Upper lobe of left lung (tissue), 6 donors: ENCODE data around the gene APOBEC3G. TPM values are rescaled to one million over a fixed set of nuclear protein-coding genes. Genes with fewer than 3 reads are reported as not detected.
"Not testable (repeated sequence)": the region's sequence is repeated elsewhere in the genome, so short reads cannot be mapped to it uniquely, and the experiment has no call there.

Experiments
- ATAC-seq, 2 donors: fragments of 200-7000 bp; cut with Tn5 transposase; one replicate each; pipeline ENCODE4 v1.9.1; 2022; ENCODE audit warnings: mild to moderate bottlenecking in 2 of 2, moderate library complexity in 2 of 2; ENCODE audit not compliant: low FRiP score in 2 of 2
- DNase-seq, 2 donors: peaks; one replicate each; pipeline ENCODE4 v3.0.0-alpha.2; 2019 to 2020
- H3K27ac ChIP-seq, 4 donors: fragments of 200-600 bp; sonication (generic); one replicate each; pipeline ENCODE4 v1.5.1; 2016 to 2019
- H3K27me3 ChIP-seq, 4 donors: fragments of 200-600 bp; sonication (generic); one replicate each; pipeline ENCODE4 v1.5.1; 2017 to 2019
- H3K36me3 ChIP-seq, 4 donors: fragments of 200-600 bp; sonication (generic); one replicate each; pipeline ENCODE4 v1.5.1; 2016 to 2019
- H3K4me1 ChIP-seq, 4 donors: fragments of 200-600 bp; sonication (generic); one replicate each; pipeline ENCODE4 v1.5.1; 2018 to 2019
- H3K4me3 ChIP-seq, 4 donors: fragments of 200-600 bp; sonication (generic); one replicate each; pipeline ENCODE4 v1.5.1; 2017 to 2019; ENCODE audit warnings: mild to moderate bottlenecking in 2 of 4, moderate library complexity in 1 of 4
- H3K9me3 ChIP-seq, 4 donors: fragments of 200-600 bp; sonication (generic); one replicate each; pipeline ENCODE4 v1.5.1; 2018 to 2019
- CTCF ChIP-seq, 6 experiments: fragments of 450-650 bp in 4 of 6; fragments of 200-600 bp in 2 of 6; sonication (generic) in 2 of 6; IDR thresholded peaks; one replicate each; pipeline ENCODE4 v1.5.1; 2016 to 2019; ENCODE audit warnings: antibody characterized with exemption in 6 of 6
- EP300 ChIP-seq, 4 donors: sonication (generic); formaldehyde crosslinking; IDR thresholded peaks; one replicate each; pipeline ENCODE4 v1.5.1; 2017; ENCODE audit warnings: antibody characterized with exemption in 4 of 4, control low read depth in 2 of 4
- POLR2A ChIP-seq, 4 donors: fragments of 450-650 bp; IDR thresholded peaks; one replicate each; pipeline ENCODE4 v1.5.1; 2016 to 2017; ENCODE audit warnings: antibody characterized with exemption in 4 of 4, mild to moderate bottlenecking in 2 of 4
- POLR2AphosphoS5 ChIP-seq, 2 donors: sonication (generic); formaldehyde crosslinking; IDR thresholded peaks; one replicate each; pipeline ENCODE4 v1.5.1; 2017; ENCODE audit warnings: antibody characterized with exemption in 2 of 2
- WGBS, 2 donors: methylation state at CpG; one replicate each; pipeline ENCODE4 v1.1.5; 2017 to 2018; 5-methylcytosine and 5-hydroxymethylcytosine counted together
- total RNA-seq, 6 donors: library from RNA; depleted of rRNA in 4 of 6; stranded (reverse); fragments of >200 nt in 4 of 6; gene quantifications; one replicate each; pipeline versions ENCODE4 v1.1.0 to v1.2.1, GENCODE V29; 2016 to 2021
- donor health status: DM: no; HTN: no; CAD: no; lungs with moderate emphysema.
- donor health status: DM: no; HTN: yes; CAD: no; lungs with severe emphysema.

Gene APOBEC3G
- total RNA-seq, 6 donors from 2014 or later = 10.2 to 38.8 (median 15.8) TPM

GRCh38 chr22:39055658-39056057 is 21.4 kb upstream of the APOBEC3G start:
- no peak for ATAC-seq
- WGBS, 2 donors = 91% methylated on average over 11 of the region's 11 CpGs
- no peaks in the 10 kb centered on the region for H3K9me3 ChIP-seq
- DNase-seq = no peak
- TF ChIP-seq POLR2AphosphoS5 (IDR thresholded peaks at IDR 0.05) (no peak), POLR2A (IDR thresholded peaks at IDR 0.05) (no peak), EP300 (IDR thresholded peaks at IDR 0.05) (no peak), CTCF (IDR thresholded peaks at IDR 0.05) (no peak)
- H3K4me3 ChIP-seq = no peak overlapping the region
- no peaks in the 10 kb centered on the region for H3K36me3 ChIP-seq
- no peaks in the 10 kb centered on the region for H3K27me3 ChIP-seq
- no peak overlapping the region for H3K27ac ChIP-seq
- no peaks in the 10 kb centered on the region for H3K4me1 ChIP-seq

- not testable (repeated sequence) for H3K4me1 ChIP-seq, H3K27me3 ChIP-seq, H3K27ac ChIP-seq, DNase-seq, H3K9me3 ChIP-seq, ATAC-seq, H3K4me3 ChIP-seq, H3K36me3 ChIP-seq
- 51 to 59% methylated on average over 6 of the region's 6 CpGs for WGBS, 2 donors
These were observed 15.8 kb upstream of the APOBEC3G start for GRCh38 chr22:39061290-39061689.

- ATAC-seq, H3K4me1 ChIP-seq, DNase-seq, H3K9me3 ChIP-seq, H3K36me3 ChIP-seq, H3K27me3 ChIP-seq, H3K27ac ChIP-seq, H3K4me3 ChIP-seq: not testable (repeated sequence)
- WGBS, 2 donors = 80 to 87% methylated on average over 10 of the region's 10 CpGs
These were observed 15.1 kb upstream of the APOBEC3G start for GRCh38 chr22:39061951-39062350.

- not testable (repeated sequence) for H3K4me3 ChIP-seq, ATAC-seq
- 86 to 98% methylated on average over 8 of the region's 8 CpGs for WGBS, 2 donors
These were observed 13.2 kb upstream of the APOBEC3G start for GRCh38 chr22:39063904-39064303.

GRCh38 chr22:39066442-39067276 is 10.4 kb upstream of the APOBEC3G start:
- not testable (repeated sequence) for H3K36me3 ChIP-seq, H3K9me3 ChIP-seq, ATAC-seq, H3K27me3 ChIP-seq, H3K27ac ChIP-seq, DNase-seq, H3K4me1 ChIP-seq, H3K4me3 ChIP-seq
- 81 to 82% methylated on average over 9 of the region's 9 CpGs for WGBS, 2 donors

More at GRCh38 chr22:39063904-39064303, 13.2 kb upstream of the APOBEC3G start:
- H3K4me1 ChIP-seq, H3K27me3 ChIP-seq, H3K36me3 ChIP-seq, DNase-seq, H3K27ac ChIP-seq, H3K9me3 ChIP-seq: not testable (repeated sequence)

GRCh38 chr22:39068033-39068785 is 8.9 kb upstream of the APOBEC3G start:
- TF ChIP-seq CTCF (IDR thresholded peaks at IDR 0.05) (no peak), POLR2A (IDR thresholded peaks at IDR 0.05) (no peak), EP300 (IDR thresholded peaks at IDR 0.05) (no peak), POLR2AphosphoS5 (IDR thresholded peaks at IDR 0.05) (no peak)
- DNase-seq (no peak), ATAC-seq (no peak)
- H3K4me3 ChIP-seq = no peak overlapping the region
- no peaks in the 10 kb centered on the region for H3K27me3 ChIP-seq
- WGBS, 2 donors = 72 to 75% methylated on average over 13 of the region's 13 CpGs
- no peak overlapping the region for H3K27ac ChIP-seq
- H3K9me3 ChIP-seq = no peaks in the 10 kb centered on the region
- H3K4me1 ChIP-seq = no peaks in the 10 kb centered on the region
- no peaks in the 10 kb centered on the region for H3K36me3 ChIP-seq
